Stomach (tissue), 4 donors: ENCODE data around the gene JAG1.

Experiments
- CTCF ChIP-seq, 7 experiments: fragments of 450-650 bp in 4 of 7; fragments of 200-600 bp in 3 of 7; sonication (generic) in 3 of 7; IDR thresholded peaks; one replicate each; pipeline ENCODE4 v1.5.1; 2016 to 2019; ENCODE audit warnings: antibody characterized with exemption in 7 of 7, control low read depth in 2 of 7, mild to moderate bottlenecking in 1 of 7
- POLR2A ChIP-seq, 4 donors: fragments of 450-650 bp; IDR thresholded peaks; one replicate each; pipeline ENCODE4 v1.6.1; 2016; ENCODE audit warnings: antibody characterized with exemption in 4 of 4, control low read depth in 2 of 4, mild to moderate bottlenecking in 1 of 4, moderate library complexity in 1 of 4
- POLR2AphosphoS5 ChIP-seq, 3 donors: sonication (generic); formaldehyde crosslinking; IDR thresholded peaks; one replicate each; pipeline ENCODE4 v1.6.1; 2016; ENCODE audit warnings: antibody characterized with exemption in 3 of 3

- TF ChIP-seq CTCF (IDR thresholded peaks at IDR 0.05) (no peak), POLR2AphosphoS5 (IDR thresholded peaks at IDR 0.05) (no peak), POLR2A (IDR thresholded peaks at IDR 0.05) (no peak)
Measured at GRCh38 chr20:10681494-10681893, 7.7 kb upstream of the JAG1 start.
